H54 (cell line): Measurements from ENCODE around the gene MAP3K6.

Source experiments
- DNase-seq: peaks from one replicate; pipeline ENCODE4 v3.0.0; 2011; ENCODE audit warnings: low spot score, mixed read lengths; ENCODE audit not compliant: insufficient read length
- FAIRE-seq: peaks from 3 replicates; lab custom pipeline; 2011; peaks lifted over from hg19 to GRCh38; lab: Jason Lieb, UNC
- POLR2A ChIP-seq: IDR thresholded peaks from 2 replicates; pipeline ENCODE4 v1.6.1; 2011; ENCODE audit warnings: low read depth, mild to moderate bottlenecking, low read length

MAP3K6 gene

GRCh38 chr1:27360159-27361043, 6.4 kb downstream of the MAP3K6 start:
- DNase-seq (no peak), FAIRE-seq (no peak)
- no peak for TF ChIP-seq POLR2A

GRCh38 chr1:27359822-27360158, 7.0 kb downstream of the MAP3K6 start:
- DNase-seq = no peak
- FAIRE-seq = no peak
- TF ChIP-seq POLR2A = no peak

GRCh38 chr1:27358928-27359313, 7.8 kb downstream of the MAP3K6 start:
- no peak for DNase-seq
- no peak for TF ChIP-seq POLR2A
- no peak for FAIRE-seq

GRCh38 chr1:27358038-27358927, 8.5 kb downstream of the MAP3K6 start:
- FAIRE-seq (no peak), DNase-seq (no peak)
- TF ChIP-seq POLR2A = no peak

GRCh38 chr1:27357281-27358037, 9.3 kb downstream of the MAP3K6 start:
- no peak for FAIRE-seq
- DNase-seq = peak; percentile 68
- TF ChIP-seq POLR2A = no peak

- TF ChIP-seq POLR2A = no peak
- no peak for DNase-seq
- FAIRE-seq = no peak
These were observed 10.0 kb downstream of the MAP3K6 start for GRCh38 chr1:27356619-27357280.

- no peak for FAIRE-seq
- TF ChIP-seq POLR2A = no peak
- no peak for DNase-seq
These were observed 10.5 kb downstream of the MAP3K6 start for GRCh38 chr1:27356277-27356618.

- no peak for FAIRE-seq
- DNase-seq = no peak
- TF ChIP-seq POLR2A = no peak
These were observed 11.1 kb downstream of the MAP3K6 start for GRCh38 chr1:27355683-27356082.

- no peak for FAIRE-seq
- no peak for TF ChIP-seq POLR2A
- no peak for DNase-seq
These were observed 13.1 kb downstream of the MAP3K6 start for GRCh38 chr1:27353629-27354028.

- TF ChIP-seq POLR2A = no peak
- no peak for FAIRE-seq
- no peak for DNase-seq
These were observed 13.6 kb downstream of the MAP3K6 start for GRCh38 chr1:27353166-27353565.

GRCh38 chr1:27351541-27352107, 15.1 kb downstream of the MAP3K6 start:
- DNase-seq = no peak
- no peak for TF ChIP-seq POLR2A
- no peak for FAIRE-seq

- TF ChIP-seq POLR2A = no peak
- FAIRE-seq (no peak), DNase-seq (no peak)
These were observed 15.9 kb downstream of the MAP3K6 start for GRCh38 chr1:27350663-27351540.
